ENCODE data around the gene C9.
"Not testable (repeated sequence)": the region's sequence is repeated elsewhere in the genome, so short reads cannot be mapped to it uniquely, and the experiment has no call there.

The C9 gene

GRCh38 chr5:39364367-39364766, at the start of gene C9:
TSS of gene C9 (minus strand) at chr5:39364495. CDS start at chr5:39364464, 31 bp downstream.
- DNase-seq: no peak

- no peak for DNase-seq
Observed at GRCh38 chr5:39413771-39414170, 49.5 kb upstream of the C9 start.

- DNase-seq: no peak
Observed at GRCh38 chr5:39412721-39413394, 48.6 kb upstream of the C9 start.

- no peak for DNase-seq
Observed at GRCh38 chr5:39411985-39412384, 47.7 kb upstream of the C9 start.

GRCh38 chr5:39411061-39411460, 46.8 kb upstream of the C9 start:
- no peak for DNase-seq

GRCh38 chr5:39409033-39409432, 44.7 kb upstream of the C9 start:
- DNase-seq: no peak

- DNase-seq: no peak
Observed at GRCh38 chr5:39405083-39405843, 41.0 kb upstream of the C9 start.

GRCh38 chr5:39403761-39404160, 39.5 kb upstream of the C9 start:
- DNase-seq: not testable (repeated sequence)

- not testable (repeated sequence) for DNase-seq
Observed at GRCh38 chr5:39402140-39402539, 37.8 kb upstream of the C9 start.

- no peak for DNase-seq
Observed at GRCh38 chr5:39400713-39401578, 36.7 kb upstream of the C9 start.

GRCh38 chr5:39399135-39400036, 35.1 kb upstream of the C9 start:
- no peak for DNase-seq

- DNase-seq: no peak
Observed at GRCh38 chr5:39396843-39397242, 32.5 kb upstream of the C9 start.

- no peak for DNase-seq
Observed at GRCh38 chr5:39395521-39395920, 31.2 kb upstream of the C9 start.

GRCh38 chr5:39394946-39395345, 30.7 kb upstream of the C9 start:
- no peak for DNase-seq

- no peak for DNase-seq
Observed at GRCh38 chr5:39390945-39391344, 26.6 kb upstream of the C9 start.

GRCh38 chr5:39387293-39387692, 23.0 kb upstream of the C9 start:
- no peak for DNase-seq

GRCh38 chr5:39384271-39384670, 20.0 kb upstream of the C9 start:
- no peak for DNase-seq

- DNase-seq: no peak
Observed at GRCh38 chr5:39381376-39381775, 17.1 kb upstream of the C9 start.

GRCh38 chr5:39379693-39380092, 15.4 kb upstream of the C9 start:
- no peak for DNase-seq

- no peak for DNase-seq
Observed at GRCh38 chr5:39377613-39378012, 13.3 kb upstream of the C9 start.

- DNase-seq: peak; percentile 7
Observed at GRCh38 chr5:39376293-39376714, 12.0 kb upstream of the C9 start.

- no peak for DNase-seq
Observed at GRCh38 chr5:39373791-39374190, 9.5 kb upstream of the C9 start.

- DNase-seq: no peak
Observed at GRCh38 chr5:39371367-39371635, 7.0 kb upstream of the C9 start.

Measured in NCI-H2107 (cell line).